Endothelial cell (in vitro differentiated cells): ENCODE results near the gene KCMF1. TPM values are rescaled to one million over a fixed set of nuclear protein-coding genes. Genes with fewer than 3 reads are reported as not detected.

Source experiments
- DNase-seq: peaks from one replicate; pipeline ENCODE4 v3.0.0; 2021; ENCODE audit warnings: low spot score
- H3K27ac Mint-ChIP-seq: one replicate; pipeline ENCODE4 v1.8.0; 2021; ENCODE audit warnings: mixed read lengths, inconsistent platforms; ENCODE audit not compliant: unreplicated experiment
- H3K27me3 Mint-ChIP-seq: one replicate; pipeline ENCODE4 v1.8.0; 2021; ENCODE audit warnings: mild to moderate bottlenecking, moderate library complexity, mixed read lengths, inconsistent platforms; ENCODE audit not compliant: unreplicated experiment
- H3K36me3 Mint-ChIP-seq: one replicate; pipeline ENCODE4 v1.8.0; 2021; ENCODE audit warnings: mild to moderate bottlenecking, low read depth, mixed read lengths, inconsistent platforms; ENCODE audit not compliant: unreplicated experiment
- H3K4me1 Mint-ChIP-seq: one replicate; pipeline ENCODE4 v1.8.0; 2021; ENCODE audit warnings: mild to moderate bottlenecking, mixed read lengths, inconsistent platforms; ENCODE audit not compliant: unreplicated experiment
- H3K4me3 Mint-ChIP-seq: one replicate; pipeline ENCODE4 v1.8.0; 2021; ENCODE audit warnings: mild to moderate bottlenecking, mixed read lengths, inconsistent platforms; ENCODE audit not compliant: unreplicated experiment
- H3K9me3 Mint-ChIP-seq: one replicate; pipeline ENCODE4 v1.8.0; 2021; ENCODE audit warnings: mixed read lengths, inconsistent platforms; ENCODE audit not compliant: unreplicated experiment
- total RNA-seq: library from RNA; stranded (reverse); fragmentation: NEBNext Ultra II Directional; extraction: Animal tissue kit (Norgen Biotek cat#: 25700); gene quantifications from one replicate; pipeline ENCODE4 v1.2.1, GENCODE V29; 2021; ENCODE audit not compliant: unreplicated experiment
- TF ChIP-seq, protein P1 (sequence below): fragments of 200-600 bp; sonication (generic); IDR thresholded peaks from one replicate; pipeline ENCODE4 v1.5.0; 2021; ENCODE audit warnings: antibody characterized with exemption; ENCODE audit not compliant: unreplicated experiment

The KCMF1 gene
- total RNA-seq, 1 donor from 2014 or later = 84.6 TPM

DNA sequence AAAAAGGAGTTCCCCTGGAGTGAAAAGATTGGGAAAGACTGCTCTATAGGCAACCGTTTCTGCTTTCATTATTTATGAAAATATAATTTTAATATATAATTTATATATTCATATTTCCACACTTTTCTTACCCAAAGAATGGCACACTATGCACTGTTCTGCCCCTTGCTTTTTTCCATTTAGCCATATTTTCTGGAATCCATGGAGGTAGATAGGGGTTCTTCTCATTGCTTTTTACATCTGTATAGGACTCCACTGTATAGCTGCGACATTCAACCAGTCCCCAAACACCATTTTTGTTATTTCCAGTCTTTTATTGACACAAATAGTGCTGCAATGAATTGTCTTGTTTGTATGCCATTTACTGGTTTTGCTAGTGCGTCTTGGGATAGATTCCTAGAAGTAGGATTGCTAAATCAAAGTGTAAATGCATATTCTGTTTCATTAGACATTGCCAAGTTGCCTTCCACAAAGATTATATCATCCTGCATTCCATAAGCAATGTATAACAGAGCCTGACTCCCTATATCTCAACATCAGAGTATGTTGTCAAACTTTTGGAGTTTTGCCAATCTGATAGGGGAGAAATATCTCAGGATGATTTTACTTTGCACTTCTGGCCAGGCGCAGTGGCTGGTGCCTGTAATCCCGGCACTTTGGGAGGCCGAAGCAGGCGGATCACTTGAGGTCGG lies 135.7 kb downstream of the KCMF1 start:
- H3K36me3 Mint-ChIP-seq = no peaks in the 10 kb centered on the region

More for the DNA sequence above, 135.7 kb downstream of the KCMF1 start:
- TF ChIP-seq, protein P1, sequence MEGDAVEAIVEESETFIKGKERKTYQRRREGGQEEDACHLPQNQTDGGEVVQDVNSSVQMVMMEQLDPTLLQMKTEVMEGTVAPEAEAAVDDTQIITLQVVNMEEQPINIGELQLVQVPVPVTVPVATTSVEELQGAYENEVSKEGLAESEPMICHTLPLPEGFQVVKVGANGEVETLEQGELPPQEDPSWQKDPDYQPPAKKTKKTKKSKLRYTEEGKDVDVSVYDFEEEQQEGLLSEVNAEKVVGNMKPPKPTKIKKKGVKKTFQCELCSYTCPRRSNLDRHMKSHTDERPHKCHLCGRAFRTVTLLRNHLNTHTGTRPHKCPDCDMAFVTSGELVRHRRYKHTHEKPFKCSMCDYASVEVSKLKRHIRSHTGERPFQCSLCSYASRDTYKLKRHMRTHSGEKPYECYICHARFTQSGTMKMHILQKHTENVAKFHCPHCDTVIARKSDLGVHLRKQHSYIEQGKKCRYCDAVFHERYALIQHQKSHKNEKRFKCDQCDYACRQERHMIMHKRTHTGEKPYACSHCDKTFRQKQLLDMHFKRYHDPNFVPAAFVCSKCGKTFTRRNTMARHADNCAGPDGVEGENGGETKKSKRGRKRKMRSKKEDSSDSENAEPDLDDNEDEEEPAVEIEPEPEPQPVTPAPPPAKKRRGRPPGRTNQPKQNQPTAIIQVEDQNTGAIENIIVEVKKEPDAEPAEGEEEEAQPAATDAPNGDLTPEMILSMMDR = no peak
- no peak for DNase-seq
- H3K4me1 Mint-ChIP-seq = no peaks in the 10 kb centered on the region
- H3K9me3 Mint-ChIP-seq = no peaks in the 10 kb centered on the region
- H3K27ac Mint-ChIP-seq = no peak overlapping the region
- H3K4me3 Mint-ChIP-seq = no peak overlapping the region
- H3K27me3 Mint-ChIP-seq = peaks cover 1% of the 10 kb centered on the region

Other genes with a start within 250 kb of the KCMF1 start
- gene TRABD2A, start 90.1 kb upstream of the KCMF1 start, total RNA-seq = 7.2 TPM
- 3,500 TPM for gene TMSB10, start 65.5 kb upstream of the KCMF1 start, total RNA-seq
- gene TCF7L1, start 162.2 kb downstream of the KCMF1 start, total RNA-seq = 83.8 TPM